Measurements from ENCODE around the gene TNKS2.
A peak's percentile ranks its signal among the peaks of the same experiment; 100 is the strongest.

Gene TNKS2

DNA sequence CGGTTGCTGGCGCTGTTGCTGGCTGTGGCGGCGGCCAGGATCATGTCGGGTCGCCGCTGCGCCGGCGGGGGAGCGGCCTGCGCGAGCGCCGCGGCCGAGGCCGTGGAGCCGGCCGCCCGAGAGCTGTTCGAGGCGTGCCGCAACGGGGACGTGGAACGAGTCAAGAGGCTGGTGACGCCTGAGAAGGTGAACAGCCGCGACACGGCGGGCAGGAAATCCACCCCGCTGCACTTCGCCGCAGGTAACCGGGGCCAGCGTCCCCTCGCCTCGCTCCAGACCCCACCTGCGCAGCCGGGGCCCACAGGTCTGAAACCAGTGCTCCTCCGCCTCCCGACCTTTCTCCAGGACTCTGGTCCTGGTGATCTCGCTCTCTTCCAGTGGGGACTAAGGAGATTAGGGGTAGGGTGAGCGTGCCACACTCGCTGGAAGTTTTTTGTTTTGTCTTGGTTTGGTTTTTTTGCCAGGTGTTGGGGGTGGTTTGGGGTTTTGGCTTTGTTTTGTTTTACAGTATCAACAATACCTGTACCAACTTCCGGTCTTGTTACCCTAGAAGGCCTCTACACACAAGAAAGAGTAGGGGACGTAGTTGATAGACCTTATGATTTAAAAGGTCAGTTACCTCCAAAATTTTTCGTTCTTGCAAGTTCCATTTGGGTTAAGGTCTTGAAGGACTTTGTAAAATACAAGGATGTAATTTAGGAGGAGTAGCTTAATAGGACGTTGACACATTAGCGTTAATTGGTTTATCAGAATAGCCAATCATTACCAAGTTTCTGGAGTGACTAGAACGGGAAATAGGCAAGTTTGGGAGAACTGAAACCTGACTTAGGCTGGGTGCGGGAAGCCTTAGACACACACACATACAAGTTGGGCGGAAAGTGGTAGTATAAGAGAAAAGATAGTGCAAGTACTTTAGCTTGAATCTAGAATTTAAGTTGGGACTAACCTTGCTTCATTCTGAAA, 704 bp downstream of the TNKS2 start:
- Histone ChIP-seq H3K4me3 (ENCODE audit: low read depth, low read length) (peak overlapping the region; percentile 90), H2AFZ (peak overlapping the region; percentile 94), H3K4me1 (peaks cover 10% of the 10 kb centered on the region), H3K27me3 (ENCODE audit: control insufficient read depth, insufficient read depth, low read length) (no peaks in the 10 kb centered on the region), H3K9me3 (ENCODE audit: control insufficient read depth, low read length) (no peaks in the 10 kb centered on the region), H3K27ac (peak overlapping the region; percentile 88), H3K4me2 (ENCODE audit: low read length) (peak overlapping the region; percentile 79), H3K9ac (peak overlapping the region; percentile 58), H3K36me3 (ENCODE audit: control insufficient read depth, insufficient read depth, low read length) (no peaks in the 10 kb centered on the region), H3K79me2 (peaks cover 44% of the 10 kb centered on the region)
- TF ChIP-seq, protein P1, sequence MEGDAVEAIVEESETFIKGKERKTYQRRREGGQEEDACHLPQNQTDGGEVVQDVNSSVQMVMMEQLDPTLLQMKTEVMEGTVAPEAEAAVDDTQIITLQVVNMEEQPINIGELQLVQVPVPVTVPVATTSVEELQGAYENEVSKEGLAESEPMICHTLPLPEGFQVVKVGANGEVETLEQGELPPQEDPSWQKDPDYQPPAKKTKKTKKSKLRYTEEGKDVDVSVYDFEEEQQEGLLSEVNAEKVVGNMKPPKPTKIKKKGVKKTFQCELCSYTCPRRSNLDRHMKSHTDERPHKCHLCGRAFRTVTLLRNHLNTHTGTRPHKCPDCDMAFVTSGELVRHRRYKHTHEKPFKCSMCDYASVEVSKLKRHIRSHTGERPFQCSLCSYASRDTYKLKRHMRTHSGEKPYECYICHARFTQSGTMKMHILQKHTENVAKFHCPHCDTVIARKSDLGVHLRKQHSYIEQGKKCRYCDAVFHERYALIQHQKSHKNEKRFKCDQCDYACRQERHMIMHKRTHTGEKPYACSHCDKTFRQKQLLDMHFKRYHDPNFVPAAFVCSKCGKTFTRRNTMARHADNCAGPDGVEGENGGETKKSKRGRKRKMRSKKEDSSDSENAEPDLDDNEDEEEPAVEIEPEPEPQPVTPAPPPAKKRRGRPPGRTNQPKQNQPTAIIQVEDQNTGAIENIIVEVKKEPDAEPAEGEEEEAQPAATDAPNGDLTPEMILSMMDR (IDR thresholded peaks at IDR 0.05), result no peak

DNA sequence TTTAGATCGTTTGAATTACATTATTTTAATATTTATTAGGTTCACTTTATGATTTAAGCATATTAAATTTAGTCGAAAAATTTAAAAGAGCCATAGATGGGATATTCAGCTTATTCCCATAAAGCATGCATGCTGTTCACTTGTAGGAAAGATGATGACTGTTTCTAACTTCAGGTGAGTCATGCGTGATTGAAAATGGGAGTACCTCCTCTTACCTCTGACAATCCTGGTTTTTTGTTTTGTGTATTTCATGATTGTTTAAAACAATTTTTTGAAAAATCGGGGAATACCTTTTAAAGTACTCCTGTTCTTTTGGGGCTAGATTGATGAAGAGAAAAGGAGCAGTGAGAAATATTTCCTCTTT, 1.4 kb downstream of the TNKS2 start:
- H3K4me3 ChIP-seq (ENCODE audit: low read depth, low read length), result peak overlapping the region; percentile 90
- TF ChIP-seq, protein P1 (IDR thresholded peaks at IDR 0.05), result no peak
- peak overlapping the region; percentile 88 for H3K27ac ChIP-seq

DNA sequence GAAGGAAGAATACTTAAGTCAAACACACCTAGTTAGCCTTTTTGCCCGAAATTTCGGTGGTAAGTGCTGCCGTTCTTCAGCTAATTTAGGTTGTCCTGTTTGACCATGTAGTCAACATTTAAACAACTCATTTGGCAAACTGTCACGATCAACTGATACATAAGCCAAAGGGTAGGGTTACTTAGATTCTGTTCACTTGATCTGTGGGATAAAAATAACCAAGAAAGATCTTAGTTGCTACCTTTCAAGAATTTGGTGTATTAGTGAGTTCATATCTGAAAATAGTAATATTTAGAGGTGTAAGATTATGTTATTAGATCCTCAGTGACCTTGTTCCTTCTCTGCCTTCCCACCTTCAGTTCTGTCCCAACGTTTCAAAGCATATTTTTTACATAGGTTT, 2.0 kb downstream of the TNKS2 start:
- H3K4me3 ChIP-seq (ENCODE audit: low read depth, low read length), result peak overlapping the region; percentile 90

More for the DNA sequence above, 1.4 kb downstream of the TNKS2 start:
- no peaks in the 10 kb centered on the region for H3K9me3 ChIP-seq (ENCODE audit: control insufficient read depth, low read length)
- H2AFZ ChIP-seq, result no peak overlapping the region
- H3K4me2 ChIP-seq (ENCODE audit: low read length), result peak overlapping the region; percentile 79
- H3K36me3 ChIP-seq (ENCODE audit: control insufficient read depth, insufficient read depth, low read length), result no peaks in the 10 kb centered on the region
- peaks cover 12% of the 10 kb centered on the region for H3K4me1 ChIP-seq
- H3K9ac ChIP-seq, result no peak overlapping the region
- H3K79me2 ChIP-seq, result peaks cover 51% of the 10 kb centered on the region
- H3K27me3 ChIP-seq (ENCODE audit: control insufficient read depth, insufficient read depth, low read length), result no peaks in the 10 kb centered on the region

GRCh38 chr10:91800756-91801155, 2.5 kb downstream of the TNKS2 start:
- Histone ChIP-seq H3K79me2 (peaks cover 61% of the 10 kb centered on the region), H3K27me3 (ENCODE audit: control insufficient read depth, insufficient read depth, low read length) (no peaks in the 10 kb centered on the region), H3K4me1 (peaks cover 16% of the 10 kb centered on the region), H2AFZ (no peak overlapping the region), H3K4me2 (ENCODE audit: low read length) (peak overlapping the region; percentile 79), H3K27ac (no peak overlapping the region), H3K36me3 (ENCODE audit: control insufficient read depth, insufficient read depth, low read length) (no peaks in the 10 kb centered on the region), H3K9me3 (ENCODE audit: control insufficient read depth, low read length) (no peaks in the 10 kb centered on the region), H3K9ac (no peak overlapping the region), H3K4me3 (ENCODE audit: low read depth, low read length) (peak overlapping the region; percentile 90)
- TF ChIP-seq, protein P1 (IDR thresholded peaks at IDR 0.05), result no peak

More for the DNA sequence above, 2.0 kb downstream of the TNKS2 start:
- H3K9me3 ChIP-seq (ENCODE audit: control insufficient read depth, low read length), result no peaks in the 10 kb centered on the region
- H2AFZ ChIP-seq, result no peak overlapping the region
- H3K79me2 ChIP-seq, result peaks cover 55% of the 10 kb centered on the region
- TF ChIP-seq, protein P1 (IDR thresholded peaks at IDR 0.05), result no peak
- no peaks in the 10 kb centered on the region for H3K27me3 ChIP-seq (ENCODE audit: control insufficient read depth, insufficient read depth, low read length)
- no peak overlapping the region for H3K27ac ChIP-seq
- H3K4me2 ChIP-seq (ENCODE audit: low read length), result peak overlapping the region; percentile 79
- peaks cover 16% of the 10 kb centered on the region for H3K4me1 ChIP-seq
- H3K9ac ChIP-seq, result no peak overlapping the region
- H3K36me3 ChIP-seq (ENCODE audit: control insufficient read depth, insufficient read depth, low read length), result no peaks in the 10 kb centered on the region
